RWPE2 (cell line): ENCODE measurements around the gene SNX21.
A peak's percentile ranks its signal among the peaks of the same experiment; 100 is the strongest.
"Not testable (repeated sequence)": the region's sequence is repeated elsewhere in the genome, so short reads cannot be mapped to it uniquely, and the experiment has no call there.

Experiments used
- ATAC-seq: fragments of 200-7000 bp; cut with Tn5 transposase; 3 replicates; pipeline ENCODE4 v1.9.1; 2021; ENCODE audit warnings: low read depth
- DNase-seq: peaks from one replicate; pipeline ENCODE4 v3.0.0-alpha.2; 2020; ENCODE audit warnings: low spot score
- H3K27ac ChIP-seq: fragments of 450-650 bp; 2 replicates; pipeline ENCODE4 v1.5.1; 2017; ENCODE audit warnings: mild to moderate bottlenecking; ENCODE audit not compliant: poor library complexity, severe bottlenecking
- H3K27me3 ChIP-seq: fragments of 250-450 bp; sonication (Bioruptor Pico); 2 replicates; pipeline ENCODE4 v1.5.1; 2021; ENCODE audit warnings: mild to moderate bottlenecking, moderate library complexity; ENCODE audit not compliant: insufficient read depth, poor library complexity, severe bottlenecking
- H3K36me3 ChIP-seq: fragments of 250-450 bp; sonication (Bioruptor Pico); 2 replicates; pipeline ENCODE4 v1.5.1; 2020; ENCODE audit warnings: low read depth, mild to moderate bottlenecking, moderate library complexity
- H3K4me1 ChIP-seq: fragments of 250-450 bp; sonication (Bioruptor Pico); 2 replicates; pipeline ENCODE4 v1.5.1; 2021; ENCODE audit warnings: mild to moderate bottlenecking, moderate library complexity; ENCODE audit not compliant: insufficient read depth, poor library complexity, severe bottlenecking
- H3K4me3 ChIP-seq: fragments of 250-450 bp; sonication (Bioruptor Pico); 2 replicates; pipeline ENCODE4 v1.5.1; 2021; ENCODE audit warnings: mild to moderate bottlenecking, moderate library complexity; ENCODE audit not compliant: severe bottlenecking
- H3K9me3 ChIP-seq: fragments of 250-450 bp; sonication (Bioruptor Pico); 2 replicates; pipeline ENCODE4 v1.5.1; 2021; ENCODE audit warnings: mild to moderate bottlenecking, moderate library complexity; ENCODE audit not compliant: severe bottlenecking
- CTCF ChIP-seq: fragments of 450-650 bp; IDR thresholded peaks from one replicate; pipeline ENCODE4 v1.5.1; 2017; ENCODE audit warnings: mild to moderate bottlenecking, moderate library complexity; ENCODE audit not compliant: poor library complexity, severe bottlenecking

Gene SNX21

GRCh38 chr20:45866454-45866853, 32.9 kb downstream of the SNX21 start:
- H3K27me3 ChIP-seq: no peaks in the 10 kb centered on the region
- no peak for ATAC-seq
- no peak for TF ChIP-seq CTCF

GRCh38 chr20:45867136-45867818, 33.7 kb downstream of the SNX21 start:
- H3K4me1 ChIP-seq: peaks cover 11% of the 10 kb centered on the region
- no peaks in the 10 kb centered on the region for H3K27me3 ChIP-seq
- H3K9me3 ChIP-seq: no peaks in the 10 kb centered on the region
- DNase-seq (no peak), ATAC-seq (peak; percentile 8; the same call in 1 of the 3 replicates)
- H3K36me3 ChIP-seq: no peaks in the 10 kb centered on the region
- peak overlapping the region; percentile 68 for H3K27ac ChIP-seq
- no peak for TF ChIP-seq CTCF
- H3K4me3 ChIP-seq: no peak overlapping the region

More at GRCh38 chr20:45866454-45866853, 32.9 kb downstream of the SNX21 start:
- Histone ChIP-seq H3K27ac (peak overlapping the region; percentile 68), H3K4me1 (peaks cover 11% of the 10 kb centered on the region), H3K4me3 (no peak overlapping the region), H3K36me3 (no peaks in the 10 kb centered on the region), H3K9me3 (no peaks in the 10 kb centered on the region)
- no peak for DNase-seq

- Histone ChIP-seq H3K27me3 (no peaks in the 10 kb centered on the region), H3K4me3 (no peak overlapping the region), H3K4me1 (peaks cover 11% of the 10 kb centered on the region), H3K36me3 (no peaks in the 10 kb centered on the region), H3K9me3 (no peaks in the 10 kb centered on the region), H3K27ac (peak overlapping the region; percentile 68)
- peak; percentile 95 for ATAC-seq
- DNase-seq: no peak
- no peak for TF ChIP-seq CTCF
These were observed 34.2 kb downstream of the SNX21 start for GRCh38 chr20:45867819-45868176.

- Histone ChIP-seq H3K4me1 (peaks cover 6% of the 10 kb centered on the region), H3K4me3 (no peak overlapping the region), H3K9me3 (no peaks in the 10 kb centered on the region), H3K27me3 (no peaks in the 10 kb centered on the region), H3K36me3 (no peaks in the 10 kb centered on the region), H3K27ac (no peak overlapping the region)
- peak; percentile 80 for DNase-seq
- ATAC-seq: no peak
- TF ChIP-seq CTCF: no peak
These were observed 39.0 kb downstream of the SNX21 start for GRCh38 chr20:45872626-45873025.

- TF ChIP-seq CTCF: no peak
- no peaks in the 10 kb centered on the region for H3K9me3 ChIP-seq
- ATAC-seq (no peak), DNase-seq (no peak)
- H3K36me3 ChIP-seq: no peaks in the 10 kb centered on the region
- H3K4me3 ChIP-seq: no peak overlapping the region
- H3K27me3 ChIP-seq: no peaks in the 10 kb centered on the region
- H3K27ac ChIP-seq: no peak overlapping the region
- no peaks in the 10 kb centered on the region for H3K4me1 ChIP-seq
These were observed 40.0 kb downstream of the SNX21 start for GRCh38 chr20:45873409-45874103.

DNA sequence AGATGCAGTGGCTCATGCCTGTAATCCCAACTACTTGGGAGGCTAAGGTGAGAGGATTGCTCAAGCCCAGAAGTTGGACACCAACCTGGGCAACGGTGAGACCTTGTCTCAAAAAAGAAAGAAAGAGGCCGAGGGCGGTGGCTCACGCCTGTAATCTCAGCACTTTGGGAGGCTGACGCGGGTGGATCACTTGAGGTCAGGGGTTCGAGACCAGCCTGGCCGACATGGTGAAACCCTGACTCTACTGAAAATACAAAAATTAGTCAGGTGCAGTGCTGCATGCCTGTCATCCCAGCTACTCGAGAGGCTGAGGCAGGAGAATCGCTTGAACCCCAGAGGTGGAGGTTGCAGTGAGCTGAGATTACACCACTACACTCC, 40.5 kb downstream of the SNX21 start:
- H3K36me3 ChIP-seq, ATAC-seq, H3K27me3 ChIP-seq, H3K27ac ChIP-seq, H3K4me3 ChIP-seq, H3K4me1 ChIP-seq, H3K9me3 ChIP-seq: not testable (repeated sequence)
- peak; percentile 64 for DNase-seq
